HEK293 (cell line): ENCODE results near the gene KHSRP.

Source experiments
- BCL6B ChIP-seq: fragments of 450-650 bp; formaldehyde crosslinking; IDR thresholded peaks from 2 replicates; pipeline ENCODE4 v1.5.1; 2017; ENCODE audit warnings: missing biosample characterization, missing genetic modification characterization
- FEZF1 ChIP-seq: fragments of 450-650 bp; formaldehyde crosslinking; IDR thresholded peaks from 2 replicates; pipeline ENCODE4 v1.5.1; 2016; ENCODE audit warnings: missing biosample characterization, missing genetic modification characterization
- HOXC10 ChIP-seq: sonication (generic); formaldehyde crosslinking; IDR thresholded peaks from 2 replicates; pipeline ENCODE4 v1.8.1; 2023; ENCODE audit warnings: mild to moderate bottlenecking, missing genetic modification reagents
- HOXD13 ChIP-seq: sonication (generic); formaldehyde crosslinking; IDR thresholded peaks from 2 replicates; pipeline ENCODE4 v1.8.0; 2022; ENCODE audit warnings: missing genetic modification reagents, borderline replicate concordance
- KLF17 ChIP-seq: fragments of 450-650 bp; formaldehyde crosslinking; IDR thresholded peaks from 2 replicates; pipeline ENCODE4 v1.5.1; 2016; ENCODE audit warnings: missing biosample characterization, missing genetic modification characterization
- KLF7 ChIP-seq: fragments of 450-650 bp; formaldehyde crosslinking; IDR thresholded peaks from 2 replicates; pipeline ENCODE4 v1.5.1; 2016; ENCODE audit warnings: missing biosample characterization, missing genetic modification characterization, borderline replicate concordance
- SP3 ChIP-seq: fragments of 450-650 bp; formaldehyde crosslinking; IDR thresholded peaks from 2 replicates; pipeline ENCODE4 v1.5.1; 2016; ENCODE audit warnings: missing biosample characterization, missing genetic modification characterization
- TCF7L2 ChIP-seq: IDR thresholded peaks from 2 replicates; pipeline ENCODE4 v1.6.1; 2011; ENCODE audit warnings: low read depth, mild to moderate bottlenecking, inconsistent platforms, low read length, moderate library complexity, borderline replicate concordance
- WT1 ChIP-seq: fragments of 450-650 bp; formaldehyde crosslinking; IDR thresholded peaks from 2 replicates; pipeline ENCODE4 v1.5.1; 2016; ENCODE audit warnings: missing biosample characterization, missing genetic modification characterization
- ZBTB21 ChIP-seq: fragments of 450-650 bp; formaldehyde crosslinking; IDR thresholded peaks from 2 replicates; pipeline ENCODE4 v1.5.1; 2017; ENCODE audit warnings: missing biosample characterization, missing genetic modification characterization
- ZBTB8A ChIP-seq: fragments of 450-650 bp; formaldehyde crosslinking; IDR thresholded peaks from 2 replicates; pipeline ENCODE4 v1.5.1; 2016; ENCODE audit warnings: missing biosample characterization, missing genetic modification characterization
- ZNF184 ChIP-seq: fragments of 450-650 bp; IDR thresholded peaks from 2 replicates; pipeline ENCODE4 v1.5.1; 2018; ENCODE audit warnings: missing biosample characterization, mild to moderate bottlenecking, missing genetic modification characterization
- ZNF19 ChIP-seq: fragments of 450-650 bp; formaldehyde crosslinking; IDR thresholded peaks from 2 replicates; pipeline ENCODE4; 2016; ENCODE audit warnings: missing biosample characterization, missing genetic modification characterization, low read depth
- ZNF221 ChIP-seq: fragments of 450-650 bp; formaldehyde crosslinking; IDR thresholded peaks from 2 replicates; pipeline ENCODE4 v1.5.1; 2017; ENCODE audit warnings: missing biosample characterization, missing genetic modification characterization, borderline replicate concordance
- ZNF274 ChIP-seq, 2 experiments: fragments of 200-500 bp in 1 of 2; fragments of 450-650 bp in 1 of 2; sonication (Bioruptor generic) in 1 of 2; formaldehyde crosslinking in 1 of 2; IDR thresholded peaks; 2 replicates each; pipeline versions ENCODE4 v1.5.1 to v1.6.1; 2014 to 2016; ENCODE audit warnings: borderline replicate concordance in 1 of 2, inconsistent platforms in 1 of 2, low read length in 1 of 2, missing biosample characterization in 1 of 2, missing genetic modification characterization in 1 of 2
- ZNF350 ChIP-seq: fragments of 450-650 bp; formaldehyde crosslinking; IDR thresholded peaks from 2 replicates; pipeline ENCODE4 v1.5.0; 2017; ENCODE audit warnings: missing biosample characterization, mild to moderate bottlenecking, missing genetic modification characterization
- ZNF501 ChIP-seq: fragments of 450-650 bp; formaldehyde crosslinking; IDR thresholded peaks from 2 replicates; pipeline ENCODE4 v1.5.1; 2016; ENCODE audit warnings: missing biosample characterization, missing genetic modification characterization
- ZNF530 ChIP-seq: fragments of 450-650 bp; formaldehyde crosslinking; IDR thresholded peaks from 2 replicates; pipeline ENCODE4 v1.5.1; 2016; ENCODE audit warnings: low read depth, missing biosample characterization, missing genetic modification characterization
- ZSCAN5A ChIP-seq: fragments of 450-650 bp; formaldehyde crosslinking; IDR thresholded peaks from 2 replicates; pipeline ENCODE4 v1.5.1; 2016; ENCODE audit warnings: missing biosample characterization, missing genetic modification characterization
- ZXDB ChIP-seq: fragments of 450-650 bp; formaldehyde crosslinking; IDR thresholded peaks from 2 replicates; pipeline ENCODE4 v1.5.1; 2016; ENCODE audit warnings: missing biosample characterization, missing genetic modification characterization
- TF ChIP-seq, protein P1 (sequence below): fragments of 450-650 bp; formaldehyde crosslinking; IDR thresholded peaks from 2 replicates; pipeline ENCODE4 v1.5.1; 2016; ENCODE audit warnings: missing biosample characterization, missing genetic modification characterization, borderline replicate concordance
- TF ChIP-seq, protein P2 (sequence below): fragments of 450-650 bp; formaldehyde crosslinking; IDR thresholded peaks from 2 replicates; pipeline ENCODE4 v1.5.1; 2016; ENCODE audit warnings: missing biosample characterization, missing genetic modification characterization, low read depth
- TF ChIP-seq, protein P3 (sequence below): fragments of 450-650 bp; formaldehyde crosslinking; IDR thresholded peaks from 2 replicates; pipeline ENCODE4 v1.5.1; 2016; ENCODE audit warnings: missing biosample characterization, missing genetic modification characterization
- TF ChIP-seq, protein P4 (sequence below): fragments of 450-650 bp; formaldehyde crosslinking; IDR thresholded peaks from 2 replicates; pipeline ENCODE4 v1.5.1; 2016; ENCODE audit warnings: missing biosample characterization, missing genetic modification characterization

The KHSRP gene

GRCh38 chr19:6424939-6425731 lies 524 bp upstream of the KHSRP start (continued):
- 0 out of 2 replicates have a peak, but pooled peaks have one; percentile 25 for TF ChIP-seq KLF7 (tag by site-specific recombination)
- TF ChIP-seq ZNF221 (tag by site-specific recombination), result no peak
- 0 out of 2 replicates have a peak, but pooled peaks have one; percentile 26 for TF ChIP-seq ZBTB21 (tag by site-specific recombination)
- TF ChIP-seq WT1 (tag by site-specific recombination), result no peak
- TF ChIP-seq BCL6B, result no peak
- no peak for TF ChIP-seq ZNF274 (IDR thresholded peaks at IDR 0.05; ENCODE audit: low read length)
- no peak for TF ChIP-seq ZNF274 (tag by site-specific recombination; IDR thresholded peaks at IDR 0.05; ENCODE audit: borderline replicate concordance)
- TF ChIP-seq, protein P1, sequence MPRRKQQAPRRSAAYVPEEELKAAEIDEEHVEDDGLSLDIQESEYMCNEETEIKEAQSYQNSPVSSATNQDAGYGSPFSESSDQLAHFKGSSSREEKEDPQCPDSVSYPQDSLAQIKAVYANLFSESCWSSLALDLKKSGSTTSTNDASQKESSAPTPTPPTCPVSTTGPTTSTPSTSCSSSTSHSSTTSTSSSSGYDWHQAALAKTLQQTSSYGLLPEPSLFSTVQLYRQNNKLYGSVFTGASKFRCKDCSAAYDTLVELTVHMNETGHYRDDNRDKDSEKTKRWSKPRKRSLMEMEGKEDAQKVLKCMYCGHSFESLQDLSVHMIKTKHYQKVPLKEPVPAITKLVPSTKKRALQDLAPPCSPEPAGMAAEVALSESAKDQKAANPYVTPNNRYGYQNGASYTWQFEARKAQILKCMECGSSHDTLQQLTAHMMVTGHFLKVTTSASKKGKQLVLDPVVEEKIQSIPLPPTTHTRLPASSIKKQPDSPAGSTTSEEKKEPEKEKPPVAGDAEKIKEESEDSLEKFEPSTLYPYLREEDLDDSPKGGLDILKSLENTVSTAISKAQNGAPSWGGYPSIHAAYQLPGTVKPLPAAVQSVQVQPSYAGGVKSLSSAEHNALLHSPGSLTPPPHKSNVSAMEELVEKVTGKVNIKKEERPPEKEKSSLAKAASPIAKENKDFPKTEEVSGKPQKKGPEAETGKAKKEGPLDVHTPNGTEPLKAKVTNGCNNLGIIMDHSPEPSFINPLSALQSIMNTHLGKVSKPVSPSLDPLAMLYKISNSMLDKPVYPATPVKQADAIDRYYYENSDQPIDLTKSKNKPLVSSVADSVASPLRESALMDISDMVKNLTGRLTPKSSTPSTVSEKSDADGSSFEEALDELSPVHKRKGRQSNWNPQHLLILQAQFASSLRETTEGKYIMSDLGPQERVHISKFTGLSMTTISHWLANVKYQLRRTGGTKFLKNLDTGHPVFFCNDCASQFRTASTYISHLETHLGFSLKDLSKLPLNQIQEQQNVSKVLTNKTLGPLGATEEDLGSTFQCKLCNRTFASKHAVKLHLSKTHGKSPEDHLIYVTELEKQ (tag by site-specific recombination), result peak; percentile 25; the same call in 1 of the 2 replicates
- TF ChIP-seq, protein P2, sequence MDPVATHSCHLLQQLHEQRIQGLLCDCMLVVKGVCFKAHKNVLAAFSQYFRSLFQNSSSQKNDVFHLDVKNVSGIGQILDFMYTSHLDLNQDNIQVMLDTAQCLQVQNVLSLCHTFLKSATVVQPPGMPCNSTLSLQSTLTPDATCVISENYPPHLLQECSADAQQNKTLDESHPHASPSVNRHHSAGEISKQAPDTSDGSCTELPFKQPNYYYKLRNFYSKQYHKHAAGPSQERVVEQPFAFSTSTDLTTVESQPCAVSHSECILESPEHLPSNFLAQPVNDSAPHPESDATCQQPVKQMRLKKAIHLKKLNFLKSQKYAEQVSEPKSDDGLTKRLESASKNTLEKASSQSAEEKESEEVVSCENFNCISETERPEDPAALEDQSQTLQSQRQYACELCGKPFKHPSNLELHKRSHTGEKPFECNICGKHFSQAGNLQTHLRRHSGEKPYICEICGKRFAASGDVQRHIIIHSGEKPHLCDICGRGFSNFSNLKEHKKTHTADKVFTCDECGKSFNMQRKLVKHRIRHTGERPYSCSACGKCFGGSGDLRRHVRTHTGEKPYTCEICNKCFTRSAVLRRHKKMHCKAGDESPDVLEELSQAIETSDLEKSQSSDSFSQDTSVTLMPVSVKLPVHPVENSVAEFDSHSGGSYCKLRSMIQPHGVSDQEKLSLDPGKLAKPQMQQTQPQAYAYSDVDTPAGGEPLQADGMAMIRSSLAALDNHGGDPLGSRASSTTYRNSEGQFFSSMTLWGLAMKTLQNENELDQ (tag by site-specific recombination), result no peak
- TF ChIP-seq ZNF184 (tag by site-specific recombination), result 0 out of 2 replicates have a peak, but pooled peaks have one; percentile 19
- 0 out of 2 replicates have a peak, but pooled peaks have one; percentile 56 for TF ChIP-seq KLF17
- TF ChIP-seq TCF7L2, result no peak
- peak; percentile 99 for TF ChIP-seq HOXD13
- TF ChIP-seq, protein P3, sequence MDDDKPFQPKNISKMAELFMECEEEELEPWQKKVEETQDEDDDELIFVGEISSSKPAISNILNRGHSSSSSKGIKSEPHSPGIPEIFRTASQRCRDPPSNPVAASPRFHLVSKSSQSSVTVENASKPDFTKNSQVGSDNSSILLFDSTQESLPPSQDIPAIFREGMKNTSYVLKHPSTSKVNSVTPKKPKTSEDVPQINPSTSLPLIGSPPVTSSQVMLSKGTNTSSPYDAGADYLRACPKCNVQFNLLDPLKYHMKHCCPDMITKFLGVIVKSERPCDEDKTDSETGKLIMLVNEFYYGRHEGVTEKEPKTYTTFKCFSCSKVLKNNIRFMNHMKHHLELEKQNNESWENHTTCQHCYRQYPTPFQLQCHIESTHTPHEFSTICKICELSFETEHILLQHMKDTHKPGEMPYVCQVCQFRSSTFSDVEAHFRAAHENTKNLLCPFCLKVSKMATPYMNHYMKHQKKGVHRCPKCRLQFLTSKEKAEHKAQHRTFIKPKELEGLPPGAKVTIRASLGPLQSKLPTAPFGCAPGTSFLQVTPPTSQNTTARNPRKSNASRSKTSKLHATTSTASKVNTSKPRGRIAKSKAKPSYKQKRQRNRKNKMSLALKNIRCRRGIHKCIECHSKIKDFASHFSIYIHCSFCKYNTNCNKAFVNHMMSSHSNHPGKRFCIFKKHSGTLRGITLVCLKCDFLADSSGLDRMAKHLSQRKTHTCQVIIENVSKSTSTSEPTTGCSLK (tag by site-specific recombination), result no peak
- peak; percentile 64 for TF ChIP-seq ZBTB8A
- TF ChIP-seq FEZF1 (tag by site-specific recombination), result no peak
- TF ChIP-seq ZNF19 (tag by site-specific recombination), result no peak
- TF ChIP-seq ZXDB (tag by site-specific recombination), result peak; percentile 77
- TF ChIP-seq, protein P4, sequence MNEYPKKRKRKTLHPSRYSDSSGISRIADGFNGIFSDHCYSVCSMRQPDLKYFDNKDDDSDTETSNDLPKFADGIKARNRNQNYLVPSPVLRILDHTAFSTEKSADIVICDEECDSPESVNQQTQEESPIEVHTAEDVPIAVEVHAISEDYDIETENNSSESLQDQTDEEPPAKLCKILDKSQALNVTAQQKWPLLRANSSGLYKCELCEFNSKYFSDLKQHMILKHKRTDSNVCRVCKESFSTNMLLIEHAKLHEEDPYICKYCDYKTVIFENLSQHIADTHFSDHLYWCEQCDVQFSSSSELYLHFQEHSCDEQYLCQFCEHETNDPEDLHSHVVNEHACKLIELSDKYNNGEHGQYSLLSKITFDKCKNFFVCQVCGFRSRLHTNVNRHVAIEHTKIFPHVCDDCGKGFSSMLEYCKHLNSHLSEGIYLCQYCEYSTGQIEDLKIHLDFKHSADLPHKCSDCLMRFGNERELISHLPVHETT, result 0 out of 2 replicates have a peak, but pooled peaks have one; percentile 17
- TF ChIP-seq ZSCAN5A (tag by site-specific recombination), result no peak; the same call in 1 of the 2 replicates
- TF ChIP-seq HOXC10 (CRISPR knock-in tag), result peak; percentile 51; the same call in 1 of the 2 replicates
- peak; percentile 99 for TF ChIP-seq ZNF350 (tag by site-specific recombination)
- TF ChIP-seq ZNF501 (tag by site-specific recombination), result no peak
- peak; percentile 99 for TF ChIP-seq SP3 (tag by site-specific recombination)
- TF ChIP-seq ZNF530 (tag by site-specific recombination), result no peak
